NCI-H1694 (cell line): Measurements from ENCODE around the gene PIK3R2.
"Not testable (repeated sequence)": the region's sequence is repeated elsewhere in the genome, so short reads cannot be mapped to it uniquely, and the experiment has no call there.

Experiments used
- DNase-seq: peaks from one replicate; lab custom pipeline; 2025; lab: John Stamatoyannopoulos, UW

Gene PIK3R2

GRCh38 chr19:18155095-18156087 is 2.4 kb downstream of the PIK3R2 start:
- no peak for DNase-seq

DNA sequence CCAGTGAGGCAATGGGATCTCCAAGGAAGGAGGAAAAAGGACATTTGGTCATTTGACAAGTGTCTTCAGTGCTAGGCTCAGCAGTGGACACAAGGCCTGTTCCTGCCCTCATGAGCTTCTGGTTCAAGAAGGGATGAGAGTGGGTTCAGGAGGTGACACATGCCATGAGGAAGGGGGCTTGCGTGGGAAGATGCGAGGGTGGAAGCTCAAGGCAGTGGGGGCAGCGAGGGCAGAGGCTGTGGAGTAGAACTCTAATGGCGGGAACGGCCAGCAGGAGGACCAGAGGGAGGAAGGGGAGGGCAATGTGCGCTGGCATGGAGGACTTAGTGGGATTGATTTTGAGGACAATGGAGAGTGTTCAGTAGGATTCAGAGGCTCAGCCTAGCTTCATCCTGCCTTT is 3.3 kb downstream of the PIK3R2 start:
- no peak for DNase-seq

GRCh38 chr19:18156841-18157464 is 4.0 kb downstream of the PIK3R2 start:
- DNase-seq: peak; percentile 92

- peak; percentile 93 for DNase-seq
Measured at GRCh38 chr19:18157465-18158063, 4.6 kb downstream of the PIK3R2 start.

DNA sequence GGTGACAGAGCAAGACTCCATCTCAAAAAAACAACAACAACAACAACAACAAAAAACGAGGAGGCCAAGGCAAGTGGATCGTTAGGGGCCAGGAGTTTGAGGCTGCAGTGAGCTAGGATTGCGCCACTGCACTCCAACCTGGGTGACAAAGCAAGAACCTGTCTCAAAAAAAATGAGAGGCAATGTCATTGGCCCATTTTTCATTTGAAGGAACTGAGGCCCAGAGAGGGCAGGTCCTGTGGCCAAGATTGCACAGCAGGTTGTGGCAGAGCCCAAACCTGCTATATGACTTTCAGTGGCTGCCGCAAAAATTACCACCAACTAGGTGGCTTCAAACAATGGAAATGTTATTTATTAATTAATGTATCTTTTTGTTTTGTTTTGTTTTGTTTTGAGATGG is 5.5 kb downstream of the PIK3R2 start:
- DNase-seq: no peak

DNA sequence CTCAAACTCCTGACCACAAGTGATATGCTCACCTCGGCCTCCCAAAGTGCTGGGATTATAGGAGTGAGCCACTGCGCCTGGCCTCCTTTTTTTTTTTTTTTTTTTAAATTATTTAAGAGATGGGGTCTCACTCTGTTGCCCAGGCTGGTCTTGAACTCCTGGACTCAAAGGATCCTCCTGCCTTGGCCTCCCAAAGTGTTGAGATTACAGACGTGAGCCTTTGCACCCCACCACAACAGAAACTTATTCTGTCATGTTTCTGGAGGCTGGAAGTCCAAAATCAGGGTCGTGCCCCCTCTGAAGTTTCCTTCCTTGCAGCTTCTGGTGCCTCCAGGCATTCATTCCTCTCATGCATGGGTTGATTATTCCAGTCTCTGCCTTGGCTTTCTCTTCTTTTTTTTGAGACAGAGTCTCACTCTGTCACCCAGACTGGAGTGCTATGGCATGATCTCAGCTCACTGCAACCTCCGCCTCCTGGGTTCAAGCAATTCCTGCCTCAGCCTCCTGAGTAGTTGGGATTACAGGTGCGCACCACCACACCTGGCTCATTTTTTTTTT is 6.2 kb downstream of the PIK3R2 start:
- DNase-seq: not testable (repeated sequence)

- DNase-seq: no peak
Measured at GRCh38 chr19:18159810-18160209, 6.8 kb downstream of the PIK3R2 start.

- DNase-seq: no peak
Measured at GRCh38 chr19:18160493-18160970, 7.6 kb downstream of the PIK3R2 start.

DNA sequence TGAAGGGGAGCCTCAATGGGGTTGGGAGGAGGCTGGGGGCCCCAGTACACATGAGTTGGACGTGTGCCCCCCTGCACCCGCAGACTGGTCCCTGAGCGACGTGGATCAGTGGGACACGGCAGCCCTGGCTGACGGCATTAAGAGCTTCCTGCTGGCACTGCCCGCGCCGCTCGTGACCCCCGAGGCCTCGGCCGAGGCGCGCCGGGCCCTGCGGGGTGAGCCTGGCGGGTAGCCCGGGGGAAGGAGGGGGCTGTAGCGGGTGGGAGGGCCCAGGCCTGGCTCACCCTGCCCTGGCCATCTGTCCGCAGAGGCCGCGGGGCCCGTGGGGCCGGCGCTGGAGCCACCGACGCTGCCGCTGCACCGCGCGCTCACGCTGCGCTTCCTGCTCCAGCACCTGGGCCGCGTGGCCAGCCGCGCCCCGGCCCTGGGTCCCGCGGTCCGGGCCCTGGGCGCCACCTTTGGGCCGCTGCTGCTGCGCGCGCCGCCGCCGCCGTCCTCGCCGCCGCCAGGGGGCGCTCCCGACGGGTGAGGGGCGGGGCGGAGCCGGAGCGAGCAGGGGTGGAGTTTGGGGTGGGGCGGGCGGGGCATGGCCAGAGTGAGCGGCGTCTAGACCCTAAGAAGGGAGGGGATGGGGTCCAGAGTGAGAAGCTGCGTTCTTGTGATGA is 8.1 kb downstream of the PIK3R2 start:
- no peak for DNase-seq

GRCh38 chr19:18161636-18162002 is 8.7 kb downstream of the PIK3R2 start:
- no peak for DNase-seq

GRCh38 chr19:18164072-18164471 is 11.1 kb downstream of the PIK3R2 start:
- DNase-seq: no peak

DNA sequence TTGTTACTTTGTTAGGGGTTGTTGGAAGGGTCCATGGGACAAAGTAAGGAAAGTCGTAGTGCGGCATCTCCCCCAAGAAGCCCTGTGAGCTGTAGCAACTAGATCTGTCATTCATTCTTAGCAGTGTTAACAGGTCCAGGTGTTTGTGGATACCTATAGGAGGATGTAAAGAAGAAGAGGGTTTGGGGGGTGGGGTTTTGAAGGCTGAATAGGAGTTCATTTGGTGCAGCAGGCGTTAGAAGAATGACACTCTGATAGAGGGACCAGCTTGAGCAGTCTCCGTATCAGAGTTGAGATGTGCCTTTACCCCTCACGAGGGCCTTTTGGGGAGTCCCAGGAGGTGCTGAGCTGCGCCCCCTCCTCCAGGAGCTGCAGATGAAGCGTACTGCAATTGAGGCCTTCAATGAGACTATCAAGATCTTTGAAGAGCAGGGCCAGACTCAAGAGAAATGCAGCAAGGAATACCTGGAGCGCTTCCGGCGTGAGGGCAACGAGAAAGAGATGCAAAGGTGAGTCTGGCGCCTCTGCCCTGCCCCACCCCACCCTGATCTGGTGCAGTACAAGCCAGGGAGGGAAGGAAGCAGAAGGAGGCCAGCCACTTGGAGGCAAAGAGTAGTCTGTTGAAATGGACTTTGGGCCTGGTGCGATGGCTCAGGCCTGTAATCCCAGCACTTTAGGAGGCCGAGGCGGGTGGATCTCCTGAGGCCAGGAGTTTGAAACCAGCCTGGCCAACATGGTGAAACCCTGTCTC is 13.0 kb downstream of the PIK3R2 start:
- DNase-seq: no peak

- DNase-seq: no peak
Measured at GRCh38 chr19:18167011-18167410, 14.0 kb downstream of the PIK3R2 start.

DNA sequence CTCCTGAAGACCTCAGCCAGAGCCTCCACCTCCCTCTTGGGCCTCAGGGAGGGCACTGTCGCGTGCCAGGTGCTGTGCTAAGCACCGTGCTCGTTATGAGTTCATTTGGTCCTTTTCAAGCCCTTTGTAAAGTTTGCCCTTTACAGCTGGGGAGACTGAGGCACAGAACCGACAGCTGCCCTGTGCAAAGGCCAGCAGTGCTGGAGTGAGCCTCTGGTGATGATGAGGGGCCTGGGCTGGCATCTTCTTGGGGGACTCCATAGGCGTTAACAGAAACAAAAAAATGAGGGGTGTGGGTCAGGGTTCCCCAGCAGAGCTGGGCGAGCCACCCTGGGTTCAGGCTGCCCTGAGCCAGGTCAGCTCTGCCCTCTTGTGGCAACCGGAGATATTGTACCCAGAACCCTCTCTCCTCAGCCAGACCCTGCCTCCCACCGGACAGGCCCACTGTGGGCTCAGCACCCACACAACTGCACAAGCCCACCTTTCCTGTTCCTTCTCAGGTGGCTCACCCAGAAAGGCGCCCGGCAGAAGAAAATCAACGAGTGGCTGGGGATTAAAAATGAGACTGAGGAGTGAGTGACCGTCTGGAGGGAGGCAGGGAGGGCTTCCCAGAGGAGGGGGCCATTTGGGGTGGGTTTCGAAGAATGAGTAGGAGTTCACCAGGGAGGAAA is 15.1 kb downstream of the PIK3R2 start:
- no peak for DNase-seq

- no peak for DNase-seq
Measured at GRCh38 chr19:18168673-18169381, 15.9 kb downstream of the PIK3R2 start.

- DNase-seq: no peak
Measured at GRCh38 chr19:18170714-18171255, 17.8 kb downstream of the PIK3R2 start.

- no peak for DNase-seq
Measured at GRCh38 chr19:18171605-18172327, 18.8 kb downstream of the PIK3R2 start.

DNA sequence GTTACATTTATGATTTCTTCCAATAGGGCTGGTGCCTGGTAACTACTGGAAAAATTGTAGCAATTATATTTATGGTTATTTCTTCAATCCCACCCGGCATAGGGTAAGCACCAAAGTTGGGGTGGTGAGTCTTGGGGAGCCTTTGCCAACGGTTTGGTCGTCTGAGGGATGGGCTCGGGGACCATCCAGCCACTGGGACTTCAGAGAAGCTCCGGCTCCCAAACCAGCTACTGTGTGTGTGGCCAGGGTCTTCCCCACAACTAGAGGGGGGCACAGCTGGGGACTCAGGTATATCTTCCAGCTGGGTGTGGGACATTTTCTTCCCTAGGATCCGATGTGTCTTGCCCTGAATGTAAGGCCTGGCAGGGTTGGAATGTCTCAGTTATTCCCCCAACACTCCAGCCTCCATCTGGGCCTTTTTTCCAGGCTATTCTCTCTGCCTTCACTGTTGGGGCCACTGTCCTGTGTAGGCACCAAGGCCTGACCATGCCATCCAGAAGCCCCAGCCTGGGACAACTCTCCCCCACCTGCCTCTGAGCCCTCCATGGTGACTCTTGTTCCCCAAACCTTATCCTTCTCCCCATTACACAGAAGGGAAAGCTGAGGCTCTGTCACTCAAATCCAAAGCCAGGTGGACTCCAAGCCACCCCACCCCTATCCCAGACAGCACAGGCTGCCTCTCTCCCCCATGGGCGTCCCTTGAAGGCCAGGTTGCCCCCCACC is 19.5 kb downstream of the PIK3R2 start:
- DNase-seq: no peak
